Peyer's patch (tissue), 4 donors: ENCODE measurements around the gene MTMR10. TPM values are rescaled to one million over a fixed set of nuclear protein-coding genes. Genes with fewer than 3 reads are reported as not detected.

Experiments
- DNase-seq, 3 donors: peaks; one replicate each; pipeline ENCODE4 v3.0.0-alpha.2; 2017 to 2019
- H3K27ac ChIP-seq, 4 donors: fragments of 200-600 bp; sonication (generic); one replicate each; pipeline ENCODE4 v1.5.1; 2016 to 2019
- H3K27me3 ChIP-seq, 2 donors: fragments of 200-600 bp; sonication (generic); one replicate each; pipeline ENCODE4 v1.5.1; 2019
- H3K36me3 ChIP-seq, 3 donors: fragments of 200-600 bp; sonication (generic); one replicate each; pipeline ENCODE4 v1.5.1; 2016 to 2019
- H3K4me1 ChIP-seq, 4 donors: fragments of 200-600 bp; sonication (generic); one replicate each; pipeline ENCODE4 v1.5.1; 2016 to 2019
- H3K4me3 ChIP-seq, 4 donors: fragments of 200-600 bp; sonication (generic); 1 replicate in 3 of 4; 2 replicates in 1 of 4; pipeline ENCODE4 v1.5.1; 2016 to 2019; ENCODE audit warnings: mild to moderate bottlenecking in 1 of 4
- H3K9me3 ChIP-seq, 4 donors: fragments of 200-600 bp; sonication (generic); one replicate each; pipeline ENCODE4 v1.5.1; 2016 to 2019; ENCODE audit warnings: mild to moderate bottlenecking in 1 of 4
- CTCF ChIP-seq, 6 experiments: fragments of 450-650 bp in 4 of 6; fragments of 200-600 bp in 2 of 6; sonication (generic) in 1 of 6; IDR thresholded peaks; one replicate each; pipeline ENCODE4 v1.5.1; 2017 to 2019; ENCODE audit warnings: antibody characterized with exemption in 6 of 6, mild to moderate bottlenecking in 3 of 6, moderate library complexity in 1 of 6
- POLR2A ChIP-seq, 2 donors: fragments of 450-650 bp; IDR thresholded peaks; one replicate each; pipeline ENCODE4 v1.5.1; 2017; ENCODE audit warnings: antibody characterized with exemption in 2 of 2, mild to moderate bottlenecking in 2 of 2, moderate library complexity in 2 of 2
- small RNA-seq, 2 donors: library from RNA; depleted of rRNA; stranded (forward); fragments of <200 nt; gene quantifications; one replicate each; pipeline ENCODE3, GENCODE V24; 2016
- total RNA-seq, 4 donors: library from RNA; depleted of rRNA; stranded (reverse); fragments of >200 nt; gene quantifications; one replicate each; pipeline ENCODE4 v1.1.0, GENCODE V29; 2016

MTMR10 gene
- total RNA-seq, 4 donors from 2014 or later: 42.9 to 56.4 (median 48.9) TPM

- no peaks in the 10 kb centered on the region for H3K9me3 ChIP-seq
- H3K4me3 ChIP-seq: peak within 1 kb of the TSS; percentile 59 to 90 (median 78)
- H3K27ac ChIP-seq: peak within 1 kb of the TSS; percentile 33 to 81 (median 74)
- no peaks in the 10 kb centered on the region for H3K27me3 ChIP-seq
- peaks cover 0 to 5% (median 3%) of the 10 kb centered on the region in 4 donors for H3K4me1 ChIP-seq
- TF ChIP-seq CTCF (IDR thresholded peaks at IDR 0.05) (peak in 1 of 6 experiments; percentile 12), POLR2A (IDR thresholded peaks at IDR 0.05) (peak; percentile 41 to 66)
- DNase-seq: peak; percentile 77 to 94 (median 93)
- no peaks in the 10 kb centered on the region for H3K36me3 ChIP-seq
Measured at GRCh38 chr15:30903497-30904187, 87.8 kb downstream of the MTMR10 start, which contains the start of gene FAN1. Gene FAN1, plus strand, starts transcription at chr15:30903915. Its CDS starts 749 bp downstream, at chr15:30904664.

GRCh38 chr15:30901889-30902288 is 89.5 kb downstream of the MTMR10 start:
- Histone ChIP-seq H3K4me1 (peaks cover 0 to 5% (median 3%) of the 10 kb centered on the region in 4 donors), H3K27ac (no peak overlapping the region), H3K27me3 (no peaks in the 10 kb centered on the region), H3K36me3 (no peaks in the 10 kb centered on the region), H3K4me3 (no peak overlapping the region), H3K9me3 (no peaks in the 10 kb centered on the region)
- no peak for DNase-seq
- TF ChIP-seq CTCF (IDR thresholded peaks at IDR 0.05) (no peak), POLR2A (IDR thresholded peaks at IDR 0.05) (no peak)

DNA sequence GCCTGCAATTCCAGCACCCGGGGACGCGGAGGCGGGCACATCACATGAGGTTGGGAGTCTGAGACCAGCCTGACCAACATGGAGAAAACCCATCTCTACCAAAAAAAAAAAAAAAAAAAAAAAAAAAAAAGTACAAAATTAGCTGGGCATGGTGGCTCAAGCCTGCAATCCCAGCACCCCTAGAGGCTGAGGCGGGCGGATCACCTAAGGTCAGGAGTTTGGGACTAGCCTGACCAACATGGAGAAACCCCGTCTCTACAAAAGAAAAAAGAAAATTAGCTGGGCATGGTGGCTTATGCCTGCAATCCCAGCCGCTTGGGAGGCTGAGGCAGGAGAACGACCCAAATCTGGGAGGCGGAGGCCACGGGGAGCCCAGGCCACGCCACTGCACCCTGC is 95.2 kb downstream of the MTMR10 start:
- Histone ChIP-seq H3K36me3 (no peaks in the 10 kb centered on the region), H3K27me3 (no peaks in the 10 kb centered on the region), H3K4me1 (no peaks in the 10 kb centered on the region), H3K27ac (no peak overlapping the region), H3K4me3 (no peak overlapping the region), H3K9me3 (no peaks in the 10 kb centered on the region)
- no peak for TF ChIP-seq POLR2A (IDR thresholded peaks at IDR 0.05)
- TF ChIP-seq CTCF (IDR thresholded peaks at IDR 0.05): no peak
- no peak for DNase-seq

- no peaks in the 10 kb centered on the region for H3K27me3 ChIP-seq
- H3K9me3 ChIP-seq: no peaks in the 10 kb centered on the region
- H3K4me3 ChIP-seq: no peak overlapping the region
- DNase-seq: no peak
- H3K36me3 ChIP-seq: no peaks in the 10 kb centered on the region
- H3K4me1 ChIP-seq: no peaks in the 10 kb centered on the region
- H3K27ac ChIP-seq: no peak overlapping the region
- TF ChIP-seq CTCF (IDR thresholded peaks at IDR 0.05) (no peak), POLR2A (IDR thresholded peaks at IDR 0.05) (no peak)
Measured at GRCh38 chr15:30895461-30896210, 95.8 kb downstream of the MTMR10 start.

GRCh38 chr15:30889196-30889595 is 102.2 kb downstream of the MTMR10 start:
- TF ChIP-seq CTCF (IDR thresholded peaks at IDR 0.05): no peak
- no peak for TF ChIP-seq POLR2A (IDR thresholded peaks at IDR 0.05)
- H3K27ac ChIP-seq: no peak overlapping the region
- no peaks in the 10 kb centered on the region for H3K9me3 ChIP-seq
- H3K27me3 ChIP-seq: no peaks in the 10 kb centered on the region
- no peaks in the 10 kb centered on the region for H3K4me1 ChIP-seq
- H3K36me3 ChIP-seq: no peaks in the 10 kb centered on the region
- no peak overlapping the region for H3K4me3 ChIP-seq
- DNase-seq: no peak

Small RNAs within 50 kb of the gene (small RNA-seq; reads per million reads assigned to genes)
- gene RNU6-466P: 0 reads per million in 2 donors

Other genes starting within 250 kb of the MTMR10 start
- gene FAN1, start 87.7 kb downstream of the MTMR10 start, total RNA-seq: 10 to 100 TPM in 3 of 4 donors, 1 to 10 TPM in 1; 8.2 to 22.3 (median 18.2) TPM
- not detected for gene TRPM1, start 110.1 kb upstream of the MTMR10 start, total RNA-seq